ENCODE measurements around the gene E4F1.

- TF ChIP-seq, protein P1, sequence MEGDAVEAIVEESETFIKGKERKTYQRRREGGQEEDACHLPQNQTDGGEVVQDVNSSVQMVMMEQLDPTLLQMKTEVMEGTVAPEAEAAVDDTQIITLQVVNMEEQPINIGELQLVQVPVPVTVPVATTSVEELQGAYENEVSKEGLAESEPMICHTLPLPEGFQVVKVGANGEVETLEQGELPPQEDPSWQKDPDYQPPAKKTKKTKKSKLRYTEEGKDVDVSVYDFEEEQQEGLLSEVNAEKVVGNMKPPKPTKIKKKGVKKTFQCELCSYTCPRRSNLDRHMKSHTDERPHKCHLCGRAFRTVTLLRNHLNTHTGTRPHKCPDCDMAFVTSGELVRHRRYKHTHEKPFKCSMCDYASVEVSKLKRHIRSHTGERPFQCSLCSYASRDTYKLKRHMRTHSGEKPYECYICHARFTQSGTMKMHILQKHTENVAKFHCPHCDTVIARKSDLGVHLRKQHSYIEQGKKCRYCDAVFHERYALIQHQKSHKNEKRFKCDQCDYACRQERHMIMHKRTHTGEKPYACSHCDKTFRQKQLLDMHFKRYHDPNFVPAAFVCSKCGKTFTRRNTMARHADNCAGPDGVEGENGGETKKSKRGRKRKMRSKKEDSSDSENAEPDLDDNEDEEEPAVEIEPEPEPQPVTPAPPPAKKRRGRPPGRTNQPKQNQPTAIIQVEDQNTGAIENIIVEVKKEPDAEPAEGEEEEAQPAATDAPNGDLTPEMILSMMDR (conservative IDR thresholded peaks at IDR 0.05 in 1 of 2, IDR thresholded peaks at IDR 0.05 in 1 of 2; ENCODE audit: low read depth in 1 of 2, low read length in 2 of 2) = no peak
- TF ChIP-seq EZH2 (IDR thresholded peaks at IDR 0.05; ENCODE audit: low read length, missing control alignments) = no peak
These were observed 11.4 kb downstream of the E4F1 start for GRCh38 chr16:2234813-2235170.

Data from fibroblast of lung (primary cell).